DMS53 (cell line): Measurements from ENCODE around the gene PLCXD1.
"Not testable (repeated sequence)": the region's sequence is repeated elsewhere in the genome, so short reads cannot be mapped to it uniquely, and the experiment has no call there.

ENCODE experiments used
- DNase-seq: peaks from one replicate; lab custom pipeline; 2025; lab: John Stamatoyannopoulos, UW

The PLCXD1 gene, protein sequence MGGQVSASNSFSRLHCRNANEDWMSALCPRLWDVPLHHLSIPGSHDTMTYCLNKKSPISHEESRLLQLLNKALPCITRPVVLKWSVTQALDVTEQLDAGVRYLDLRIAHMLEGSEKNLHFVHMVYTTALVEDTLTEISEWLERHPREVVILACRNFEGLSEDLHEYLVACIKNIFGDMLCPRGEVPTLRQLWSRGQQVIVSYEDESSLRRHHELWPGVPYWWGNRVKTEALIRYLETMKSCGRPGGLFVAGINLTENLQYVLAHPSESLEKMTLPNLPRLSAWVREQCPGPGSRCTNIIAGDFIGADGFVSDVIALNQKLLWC

DNA sequence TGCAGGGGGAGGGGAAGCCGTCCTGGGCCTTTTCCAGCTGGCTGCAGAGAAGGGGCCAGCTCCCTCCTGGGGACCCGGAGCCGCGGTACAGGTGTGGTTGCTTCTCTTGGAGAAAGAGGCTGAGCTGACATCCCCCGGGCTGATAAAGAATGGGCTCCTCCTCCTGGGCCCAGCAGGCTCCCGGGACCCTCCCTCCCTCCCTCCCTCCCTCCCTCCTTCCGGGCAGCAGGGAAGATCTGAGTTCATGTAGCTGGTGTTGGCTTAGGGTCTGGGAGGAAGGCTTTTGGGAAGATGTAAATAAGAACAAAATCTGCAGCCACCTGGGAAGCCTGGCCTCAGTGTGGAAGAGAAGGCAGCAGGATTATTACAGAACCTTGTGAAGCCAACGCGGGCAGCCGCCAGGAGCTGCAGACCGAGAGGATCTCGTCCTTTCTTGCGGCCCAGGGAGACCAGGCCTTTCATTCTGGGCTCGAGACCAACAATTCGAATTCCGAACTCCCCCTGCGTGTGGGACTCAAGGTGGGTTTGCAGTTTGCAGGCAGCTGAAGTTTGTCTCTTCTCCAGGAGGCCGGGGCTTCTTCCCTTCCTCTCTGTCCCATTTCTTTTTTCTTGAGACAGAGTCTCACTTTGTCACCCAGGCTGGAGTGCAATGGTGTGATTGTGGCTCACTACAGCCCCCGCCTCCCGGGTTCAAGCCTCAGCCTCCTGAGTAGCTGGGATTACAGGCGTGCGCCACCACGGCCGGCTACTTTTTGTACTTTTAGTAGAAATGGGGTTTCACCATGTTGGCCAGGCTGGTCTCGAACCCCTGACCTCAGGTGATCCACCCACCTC lies at the start of gene PLCXD1:
Gene PLCXD1 (plus strand): TSS at position 216 of the 834 bp plus-strand sequence. CDS start 2,807 bp downstream, outside the sequence.
- DNase-seq: no peak

DNA sequence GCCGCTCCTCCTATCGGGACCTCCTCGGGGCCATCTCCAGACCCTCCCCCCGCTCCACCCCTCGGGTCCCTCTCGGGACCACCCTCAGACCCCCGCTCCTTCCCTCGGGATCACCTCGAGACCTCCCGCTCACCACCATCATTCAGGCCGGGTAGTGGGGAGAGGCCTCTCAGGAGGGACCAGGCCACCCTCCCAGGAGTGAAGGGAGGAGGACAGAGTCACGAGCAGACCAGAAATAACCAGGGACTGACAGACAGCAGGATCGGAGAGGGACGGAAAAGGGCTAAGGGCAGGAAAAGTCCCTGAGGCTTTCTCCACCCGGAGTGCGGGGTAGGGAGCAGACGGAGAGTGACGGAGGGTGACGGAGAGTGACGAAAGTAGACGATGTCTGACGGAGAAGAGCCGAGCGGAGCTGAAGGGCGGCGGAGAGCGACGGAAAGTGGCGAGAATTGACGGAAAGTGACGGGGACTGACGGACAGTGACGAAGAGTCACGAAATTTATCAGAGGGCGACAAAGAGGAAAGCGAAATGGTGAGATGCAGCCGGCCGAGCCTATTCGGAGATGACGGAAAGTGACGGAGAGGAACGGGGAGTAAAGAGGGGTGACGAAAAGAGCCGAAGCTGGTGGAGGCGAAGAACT lies 49.4 kb upstream of the PLCXD1 start:
- DNase-seq: not testable (repeated sequence)

DNA sequence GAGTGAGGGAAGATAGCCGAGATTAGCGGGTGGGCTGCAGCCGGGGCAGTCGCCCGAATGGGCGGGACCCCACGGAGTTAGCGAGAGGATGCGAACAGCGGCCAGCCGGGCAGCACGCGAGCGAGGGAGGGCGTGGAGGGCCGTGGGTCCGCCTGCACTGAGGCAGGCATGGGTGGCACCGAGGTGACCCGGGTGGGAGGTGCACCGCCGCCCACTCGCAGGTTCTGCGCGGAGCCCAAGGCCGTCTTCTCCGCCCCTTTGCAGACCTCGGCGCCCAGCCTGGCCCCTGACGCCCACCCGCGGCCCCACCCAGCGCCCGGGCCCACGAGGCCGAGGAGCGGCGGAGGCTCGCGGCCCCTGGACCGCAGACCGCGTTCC lies 48.9 kb upstream of the PLCXD1 start:
- DNase-seq: not testable (repeated sequence)

DNA sequence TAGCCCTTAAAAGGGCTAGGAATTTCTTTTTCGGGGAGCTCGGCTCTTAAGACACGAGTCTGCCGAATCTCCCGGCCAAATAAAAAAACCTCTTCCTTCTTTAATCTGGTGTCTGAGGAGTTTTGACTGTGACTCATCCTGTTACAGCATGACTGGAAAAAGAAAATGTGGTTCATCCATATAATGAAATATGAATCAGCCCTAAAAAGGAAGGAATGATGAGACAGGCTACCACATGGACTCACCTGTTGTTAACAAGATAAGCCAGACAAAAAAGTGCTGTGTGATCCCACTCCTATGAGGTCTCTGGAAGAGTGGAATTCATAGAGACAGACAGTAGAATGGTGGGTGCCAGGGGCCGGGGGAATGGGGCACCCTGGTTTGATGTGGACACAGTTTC lies 45.0 kb upstream of the PLCXD1 start:
- DNase-seq: not testable (repeated sequence)

DNA sequence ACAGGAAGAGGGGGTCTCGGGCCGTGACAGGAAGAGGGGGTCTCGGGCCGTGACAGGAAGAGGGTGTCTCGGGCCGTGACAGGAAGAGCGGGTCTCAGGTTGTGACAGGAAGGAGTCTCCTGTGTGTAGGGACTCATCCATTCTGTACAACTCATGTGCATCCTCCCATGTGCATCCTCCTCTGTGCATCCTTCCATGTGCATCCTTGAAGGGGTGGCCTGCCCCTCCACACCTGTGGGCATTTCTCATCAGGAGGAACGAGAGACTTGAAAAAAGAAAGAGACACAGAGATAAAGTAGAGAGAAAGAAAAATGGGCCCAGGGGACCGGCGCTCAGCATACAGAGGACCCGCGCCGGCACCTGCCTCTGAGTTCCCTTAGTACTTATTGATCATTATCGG lies 30.2 kb upstream of the PLCXD1 start:
- no peak for DNase-seq

DNA sequence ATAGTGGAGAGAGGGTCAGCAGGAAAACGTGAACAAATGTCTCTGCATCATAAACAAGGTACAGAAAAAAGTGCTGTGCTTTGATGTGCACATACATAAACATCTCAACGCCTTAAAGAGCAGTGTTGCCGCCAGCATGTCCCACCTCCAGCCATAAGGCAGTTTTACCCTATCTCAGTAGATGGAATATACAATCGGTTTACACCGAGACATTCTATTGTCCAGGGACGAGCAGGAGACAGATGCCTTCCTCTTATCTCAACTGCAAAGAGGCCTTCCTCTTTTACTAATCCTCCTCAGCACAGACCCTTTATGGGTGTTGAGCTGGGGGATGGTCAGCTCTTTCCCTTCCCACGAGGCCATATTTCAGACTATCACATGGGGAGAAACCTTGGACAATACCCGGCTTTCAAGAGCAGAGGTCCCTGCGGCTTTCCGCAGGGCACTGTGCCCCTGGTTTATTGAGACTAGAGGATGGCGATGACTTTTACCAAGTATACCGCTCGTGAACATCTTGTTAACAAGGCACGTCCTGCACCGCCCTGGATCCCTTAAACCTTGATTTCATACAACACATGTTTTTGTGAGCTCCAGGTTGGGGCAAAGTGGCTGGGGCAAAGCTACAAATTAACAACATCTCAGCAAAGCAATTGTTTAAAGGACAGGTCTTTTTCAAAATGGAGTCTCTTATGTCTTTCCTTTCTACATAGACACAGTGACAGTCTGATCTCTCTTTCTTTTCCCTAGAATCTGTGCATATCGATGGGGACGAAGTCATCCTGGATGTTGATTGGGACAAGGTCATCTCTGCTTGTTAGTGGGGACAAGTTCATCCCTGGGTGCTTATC lies 29.6 kb upstream of the PLCXD1 start:
- not testable (repeated sequence) for DNase-seq

DNA sequence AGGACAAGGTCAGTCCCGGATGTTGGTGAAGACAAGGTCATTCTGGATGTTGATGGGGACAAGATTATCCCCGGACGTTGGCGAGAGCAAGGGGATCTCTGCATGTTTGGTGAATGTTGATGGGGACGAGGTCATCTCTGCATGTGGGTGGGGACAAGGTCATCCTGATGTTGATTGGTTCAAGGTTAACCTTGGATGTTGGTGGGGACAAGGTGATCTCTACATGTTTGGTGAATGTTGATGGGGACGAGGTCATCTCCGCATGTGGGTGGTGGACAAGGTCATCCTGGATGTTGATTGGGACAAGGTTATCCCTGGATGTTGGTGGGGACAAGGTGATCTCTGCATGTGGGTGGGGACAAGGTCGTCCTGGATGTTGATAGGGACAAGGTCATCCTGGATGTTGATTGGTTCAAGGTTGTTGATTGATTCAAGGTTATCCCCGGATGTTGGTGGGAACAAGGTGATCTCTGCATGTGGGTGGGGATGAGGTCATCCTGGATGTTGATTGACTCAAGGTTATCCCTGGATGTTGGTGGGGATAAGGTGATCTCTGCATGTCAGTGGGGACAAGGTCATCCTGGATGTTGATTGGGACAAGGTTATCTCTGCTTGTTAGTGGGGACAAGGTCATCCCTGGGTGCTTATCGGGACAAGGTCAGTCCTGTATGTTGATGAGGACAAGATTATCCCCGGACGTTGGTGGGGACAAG lies 28.8 kb upstream of the PLCXD1 start:
- DNase-seq: no peak

DNA sequence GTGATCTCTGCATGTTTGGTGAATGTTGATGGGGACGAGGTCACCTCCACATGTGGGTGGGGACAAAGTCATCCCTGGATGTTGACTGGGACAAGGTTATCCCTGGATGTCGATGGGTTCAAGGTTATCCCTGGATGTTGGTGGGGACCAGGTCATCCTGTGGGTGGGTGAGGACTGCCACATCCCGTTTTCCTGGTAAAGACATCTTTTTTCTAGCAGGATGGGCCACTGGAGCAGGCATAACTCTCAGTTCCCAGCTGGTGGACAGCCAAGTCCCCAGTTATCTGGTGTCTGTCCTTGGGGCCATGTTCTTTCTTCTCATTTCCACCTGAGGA lies 28.3 kb upstream of the PLCXD1 start:
- no peak for DNase-seq

DNA sequence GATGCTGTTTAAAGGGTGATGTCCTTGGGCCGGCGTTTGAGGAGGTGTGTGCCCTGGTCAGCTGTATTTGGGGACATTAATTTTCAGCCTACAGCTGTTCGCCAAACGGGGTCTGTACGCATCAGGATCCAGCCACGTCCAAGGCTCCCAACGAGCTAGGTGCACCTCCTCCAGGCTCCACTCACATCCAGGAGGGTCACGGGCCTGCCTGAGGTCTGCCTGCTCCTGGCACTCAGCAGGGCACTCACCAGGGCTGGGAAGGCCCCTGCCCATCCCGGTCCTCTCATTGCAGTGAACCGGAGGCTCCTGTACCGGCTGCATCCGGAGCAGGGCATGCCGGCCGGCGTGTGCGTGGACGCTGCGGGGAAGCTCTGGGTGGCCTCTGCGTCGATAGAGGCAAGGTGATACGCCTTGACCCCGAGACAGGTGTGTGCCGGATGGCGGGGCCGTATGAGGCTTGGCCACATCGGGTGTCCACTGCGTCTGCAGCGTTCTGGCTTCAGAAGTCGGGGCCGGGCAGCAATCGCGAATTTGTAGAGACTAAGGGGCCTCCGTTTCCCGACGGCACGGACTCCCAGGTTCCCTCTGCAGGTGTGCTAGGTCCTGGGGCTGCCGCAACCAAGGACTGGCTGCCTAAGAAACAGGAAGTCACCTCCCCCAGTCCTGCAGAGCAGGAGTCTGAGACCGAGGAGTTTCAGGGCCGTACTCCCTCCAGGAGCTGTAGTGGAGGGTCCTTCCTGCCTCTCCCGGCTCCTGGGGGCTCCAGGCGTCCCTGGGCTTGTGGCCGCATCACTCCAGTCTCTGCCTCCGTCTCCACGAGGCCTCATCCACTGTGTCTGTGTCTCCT lies 27.5 kb upstream of the PLCXD1 start:
- DNase-seq: no peak

DNA sequence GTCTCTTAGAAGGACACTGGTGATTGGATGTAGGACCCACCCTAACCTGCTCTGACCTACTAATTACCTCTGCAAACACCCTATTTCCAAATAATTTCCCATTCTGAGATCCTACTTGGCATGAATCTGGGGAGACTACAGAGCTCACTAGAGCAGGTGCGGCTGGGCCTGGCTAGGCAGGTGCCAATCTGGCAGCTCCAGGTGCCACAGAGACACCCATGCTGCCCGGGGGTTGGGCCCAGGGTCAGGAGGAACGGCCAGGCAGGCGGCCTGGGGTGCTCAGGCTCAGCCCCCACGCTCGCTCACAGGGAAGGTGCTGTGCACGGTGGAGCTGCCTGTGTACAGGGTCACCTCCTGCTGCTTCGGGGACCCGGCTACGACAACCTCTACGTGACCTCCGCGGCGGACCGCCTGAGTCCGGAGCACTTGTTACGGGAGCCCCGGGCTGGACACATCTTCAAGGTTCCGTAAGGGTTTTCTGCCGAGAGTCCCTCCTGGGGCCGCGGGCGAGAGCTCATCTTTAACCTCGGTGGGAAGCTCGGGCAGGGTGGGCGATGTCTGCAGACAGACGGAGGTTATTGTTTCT lies 26.5 kb upstream of the PLCXD1 start:
- no peak for DNase-seq

DNA sequence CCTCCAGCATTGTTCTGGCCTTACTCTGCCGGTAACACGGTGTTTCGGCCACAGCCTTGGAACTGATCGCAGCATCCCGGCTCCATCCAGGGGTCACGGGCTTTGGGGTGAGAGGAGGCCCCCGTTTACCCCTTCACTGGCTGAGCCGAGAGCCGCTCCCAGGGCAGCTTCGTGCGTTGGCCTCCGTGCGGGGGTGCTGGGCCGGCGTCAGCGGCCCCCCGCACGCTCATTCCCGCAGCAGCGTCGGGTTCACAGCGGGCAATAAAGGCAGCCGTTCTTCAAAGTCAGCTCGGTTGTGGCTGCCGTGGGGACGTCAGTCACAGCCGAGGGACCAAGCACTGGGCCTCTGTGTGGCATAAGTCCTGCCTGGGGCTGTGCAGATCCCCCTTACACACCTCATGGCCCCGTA lies 25.3 kb upstream of the PLCXD1 start:
- no peak for DNase-seq

DNA sequence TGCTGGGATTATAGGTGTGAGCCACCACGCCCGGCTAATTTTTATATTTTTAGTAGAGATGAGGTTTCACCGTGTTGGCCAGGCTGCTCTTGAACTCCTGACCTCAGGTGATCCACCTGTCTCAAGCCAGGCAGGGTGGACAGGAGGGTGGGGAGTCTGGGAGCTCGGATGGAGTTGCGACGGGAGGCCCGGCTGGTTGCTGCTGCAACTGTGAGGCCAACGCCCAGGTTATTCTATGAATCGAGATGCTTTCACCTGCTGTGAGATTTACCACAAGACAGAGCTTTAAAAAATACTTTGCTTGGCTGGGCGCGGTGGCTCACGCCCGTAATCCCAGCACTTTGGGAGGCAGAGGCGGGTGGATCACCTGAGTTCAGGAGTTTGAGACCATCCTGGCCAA lies 24.1 kb upstream of the PLCXD1 start:
- not testable (repeated sequence) for DNase-seq

DNA sequence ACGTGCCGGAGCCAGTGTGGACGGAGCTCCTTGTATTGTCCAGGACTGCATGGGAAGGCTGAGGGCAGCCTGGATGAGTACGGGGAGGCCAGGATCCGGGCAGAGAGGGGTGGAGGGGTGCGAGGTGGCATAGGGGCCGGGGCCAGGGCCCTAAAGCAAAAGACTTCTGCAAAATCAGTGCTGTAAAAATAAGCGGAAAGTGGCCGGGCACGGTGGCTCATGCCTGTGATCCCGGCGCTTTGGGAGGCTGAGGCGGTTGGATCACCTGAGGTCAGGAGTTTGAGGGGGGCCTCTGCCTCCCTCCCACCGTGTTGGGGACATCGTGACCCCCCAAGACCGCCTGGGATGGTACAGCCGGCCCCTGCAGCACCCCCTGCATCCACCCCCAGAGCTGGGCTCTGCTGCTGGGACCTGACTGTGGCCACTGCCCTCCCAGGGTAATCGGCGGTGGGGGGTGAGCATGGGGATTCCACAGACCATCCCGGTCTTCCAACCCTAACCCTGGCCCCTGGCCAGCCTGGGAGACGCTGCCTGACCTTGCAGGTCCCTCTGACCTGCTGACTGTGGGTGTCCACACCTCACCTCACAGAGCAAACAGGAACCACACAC lies 23.4 kb upstream of the PLCXD1 start:
- DNase-seq: no peak

DNA sequence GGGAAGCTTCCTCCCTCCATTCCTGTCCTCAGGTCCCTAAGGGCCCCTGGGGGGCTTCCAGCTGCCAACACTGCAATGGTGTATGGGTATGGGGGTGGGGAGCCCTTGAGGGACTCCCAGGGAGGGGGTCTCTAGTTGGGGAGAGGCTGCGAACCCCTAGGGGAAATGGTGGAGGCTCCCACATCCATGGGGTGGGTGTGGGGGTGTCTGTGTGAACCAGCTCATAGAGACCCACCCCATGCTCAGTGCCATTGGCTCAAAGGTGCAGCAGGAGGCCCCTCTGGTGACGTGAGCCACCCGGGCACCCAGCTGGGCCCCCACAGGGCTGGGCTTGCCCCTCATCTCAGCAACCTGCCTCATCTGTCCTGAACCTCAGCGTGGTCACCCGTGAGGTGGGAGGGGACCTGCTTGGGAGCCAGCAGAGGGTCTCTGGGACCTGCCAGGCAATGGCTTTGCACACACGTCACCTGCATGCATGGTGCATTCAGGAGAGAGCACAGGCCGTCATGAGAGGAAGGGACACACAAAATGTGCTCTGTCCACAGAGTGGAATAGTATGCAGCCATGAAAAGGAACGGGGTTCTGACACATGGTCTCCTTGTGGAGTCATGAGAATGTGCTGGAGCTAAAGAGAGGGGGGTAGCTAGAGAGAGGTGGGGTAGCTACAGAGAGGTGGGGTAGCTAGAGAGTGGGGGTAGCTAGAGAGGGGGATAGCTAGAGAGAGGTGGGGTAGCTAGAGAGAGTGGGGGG lies 22.7 kb upstream of the PLCXD1 start:
- no peak for DNase-seq

DNA sequence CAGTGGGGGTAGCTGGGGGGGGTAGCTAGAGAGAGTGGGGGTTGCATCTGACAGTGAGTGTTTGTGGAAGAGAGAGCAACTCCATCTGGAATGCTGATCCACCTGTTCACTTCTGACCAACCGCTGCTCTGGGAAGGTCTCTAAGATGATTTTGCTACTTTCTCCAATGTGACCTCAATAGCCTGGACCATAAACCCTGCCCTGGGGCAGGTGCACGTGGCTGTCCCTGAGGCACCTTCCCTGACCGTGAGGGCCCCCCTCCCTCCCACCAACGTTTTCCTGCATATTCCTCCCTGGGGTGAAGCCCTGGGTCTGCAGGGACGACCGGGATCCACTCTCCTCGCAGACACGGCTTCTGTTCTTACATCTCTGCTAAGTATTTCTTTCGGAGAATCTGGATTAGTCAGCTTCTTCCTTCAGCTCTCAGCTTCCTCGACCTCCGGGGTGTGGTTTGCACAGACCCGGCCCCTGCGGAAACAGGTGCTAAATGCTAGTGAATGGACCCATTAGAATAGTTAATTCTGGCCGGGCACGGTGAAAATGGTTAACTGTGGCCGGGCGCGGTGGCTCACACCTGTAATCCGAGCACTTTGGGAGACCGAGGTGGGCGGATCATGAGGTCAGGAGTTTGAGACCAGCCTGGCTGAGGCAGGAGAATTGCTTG lies 21.4 kb upstream of the PLCXD1 start:
- DNase-seq: no peak

DNA sequence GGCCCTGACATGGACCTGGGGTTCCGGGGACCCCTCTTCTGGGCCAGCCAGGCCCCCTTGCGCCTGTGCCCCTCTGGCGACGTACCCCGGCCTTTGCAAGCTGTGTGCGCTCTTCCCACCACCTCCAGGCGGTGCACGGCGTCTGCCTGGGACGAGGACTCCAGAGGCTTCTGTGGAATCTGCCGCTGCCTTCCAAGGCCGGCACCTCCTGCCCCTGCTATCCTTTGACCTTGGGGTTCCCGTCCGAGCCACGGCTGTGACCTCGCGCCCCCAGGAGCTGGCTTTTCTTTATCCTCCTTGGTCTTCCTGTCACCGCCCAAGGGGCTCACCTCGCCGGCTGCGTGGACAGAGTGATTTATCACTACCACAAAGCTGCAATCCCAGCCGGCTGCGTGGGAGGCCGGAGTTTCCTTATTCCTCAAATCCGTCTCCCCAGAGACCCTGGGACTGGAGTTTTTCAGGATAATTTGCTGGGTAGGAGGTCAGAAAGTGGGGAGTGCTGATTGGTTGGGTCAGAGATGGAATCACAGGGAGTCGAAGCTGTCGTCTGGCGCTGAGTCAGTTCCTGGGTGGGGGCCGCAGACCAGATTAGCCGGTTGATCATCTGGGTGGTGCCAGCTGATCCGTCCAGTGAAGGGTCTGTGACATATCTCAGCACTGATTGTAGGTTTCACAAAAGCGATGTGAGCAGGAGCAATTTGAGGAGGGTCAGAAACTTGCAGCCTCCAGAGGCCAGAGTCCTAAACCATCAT lies 19.8 kb upstream of the PLCXD1 start:
- no peak for DNase-seq

DNA sequence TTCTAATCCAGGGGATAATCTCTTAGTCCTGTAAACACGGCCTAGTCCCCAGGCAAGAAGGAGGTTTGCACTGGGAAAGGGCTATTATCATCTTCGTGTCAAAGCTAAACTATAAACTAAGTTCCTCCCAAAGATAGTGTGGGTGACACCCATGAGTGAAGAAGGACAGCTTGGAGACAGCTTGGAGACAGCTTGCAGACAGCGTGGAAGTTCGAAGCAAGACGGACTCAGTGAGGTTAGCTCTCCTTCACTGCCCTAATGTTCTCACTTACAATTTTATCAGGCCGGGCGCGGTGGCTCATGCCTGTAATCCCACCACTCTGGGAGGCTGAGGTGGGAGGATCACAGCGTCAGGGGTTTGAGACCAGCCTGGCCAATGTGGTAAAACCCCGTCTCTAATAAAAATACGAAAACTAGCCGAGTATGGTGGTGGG lies 19.2 kb upstream of the PLCXD1 start:
- DNase-seq: no peak
